Loucy (cell line): ENCODE measurements around the gene GPR26.

Experiments
- H2AFZ ChIP-seq: fragments of 200-600 bp; sonication (generic); 2 replicates; pipeline ENCODE4 v1.6.0; 2016; ENCODE audit warnings: antibody characterized with exemption, mild to moderate bottlenecking, low read length, moderate library complexity
- H3F3A ChIP-seq: fragments of 200-600 bp; 2 replicates; pipeline ENCODE4 v1.6.0; 2016; ENCODE audit warnings: antibody characterized with exemption, low read depth, mild to moderate bottlenecking
- H3K27me3 ChIP-seq: fragments of 200-600 bp; sonication (generic); 2 replicates; pipeline ENCODE4 v1.6.1; 2014; ENCODE audit warnings: low read length, mild to moderate bottlenecking; ENCODE audit not compliant: insufficient read depth, poor library complexity, severe bottlenecking
- H3K36me3 ChIP-seq: fragments of 200-600 bp; sonication (generic); 2 replicates; pipeline ENCODE4 v1.6.1; 2016; ENCODE audit warnings: low read length; ENCODE audit not compliant: insufficient read depth
- H3K4me1 ChIP-seq: fragments of 200-600 bp; sonication (generic); 2 replicates; pipeline ENCODE4 v1.5.1; 2014; ENCODE audit warnings: low read length, mild to moderate bottlenecking; ENCODE audit not compliant: insufficient read depth, poor library complexity, severe bottlenecking
- H3K4me2 ChIP-seq: fragments of 200-600 bp; sonication (generic); 2 replicates; pipeline ENCODE4 v1.6.0; 2014; ENCODE audit warnings: antibody characterized with exemption, low read length, low read depth, mild to moderate bottlenecking; ENCODE audit not compliant: poor library complexity, severe bottlenecking
- H3K4me3 ChIP-seq: fragments of 200-600 bp; sonication (generic); 2 replicates; pipeline ENCODE4 v1.5.1; 2014; ENCODE audit warnings: low read length, mild to moderate bottlenecking, mixed read lengths; ENCODE audit not compliant: poor library complexity, severe bottlenecking
- H3K79me2 ChIP-seq: fragments of 200-600 bp; sonication (generic); 2 replicates; pipeline ENCODE4 v1.6.1; 2014; ENCODE audit warnings: low read length; ENCODE audit not compliant: insufficient read depth
- H3K9ac ChIP-seq: fragments of 200-600 bp; sonication (generic); 2 replicates; pipeline ENCODE4 v1.6.0; 2014; ENCODE audit warnings: mild to moderate bottlenecking, low read depth, low read length, moderate library complexity; ENCODE audit not compliant: poor library complexity, severe bottlenecking
- H3K9me2 ChIP-seq: fragments of 200-600 bp; sonication (generic); replicated peaks from 2 replicates; pipeline ENCODE4 v1.6.1; 2016; ENCODE audit warnings: low read depth, low read length, mixed read lengths
- H3K9me3 ChIP-seq: fragments of 200-600 bp; sonication (generic); 2 replicates; pipeline ENCODE4 v1.6.1; 2014; ENCODE audit warnings: mild to moderate bottlenecking, antibody characterized with exemption, low read length, low read depth; ENCODE audit not compliant: insufficient read depth
- H4K20me1 ChIP-seq: fragments of 200-600 bp; sonication (generic); 2 replicates; pipeline ENCODE4 v1.6.0; 2014; ENCODE audit warnings: antibody characterized with exemption, low read length, mild to moderate bottlenecking; ENCODE audit not compliant: insufficient read depth, poor library complexity, severe bottlenecking
- CTCF ChIP-seq: fragments of 200-600 bp; sonication (generic); conservative IDR thresholded peaks from 2 replicates; pipeline ENCODE4 v1.5.1; 2014; ENCODE audit warnings: mild to moderate bottlenecking, antibody characterized with exemption, low read length
- EZH2phosphoT487 ChIP-seq: fragments of 200-600 bp; IDR thresholded peaks from 2 replicates; pipeline ENCODE4 v1.6.1; 2018; ENCODE audit warnings: antibody characterized with exemption, mild to moderate bottlenecking, moderate library complexity, borderline replicate concordance

Gene GPR26

DNA sequence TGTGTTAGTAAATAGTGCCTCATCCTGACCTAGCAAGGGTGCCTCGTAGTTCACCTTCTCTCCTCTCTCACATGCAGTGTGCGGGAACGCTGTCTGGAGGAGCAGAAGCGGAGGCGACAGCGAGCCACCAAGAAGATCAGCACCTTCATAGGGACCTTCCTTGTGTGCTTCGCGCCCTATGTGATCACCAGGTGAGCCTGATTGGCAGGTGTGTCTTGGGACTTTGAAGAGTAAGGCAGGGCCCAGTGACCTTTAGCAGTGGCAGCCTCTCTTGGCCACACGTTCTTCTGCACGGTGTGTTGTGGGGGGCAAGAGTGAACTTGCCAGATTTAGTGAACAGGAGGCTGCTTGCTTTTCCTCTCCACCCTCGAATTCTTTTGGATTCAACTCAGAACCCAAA lies 8.6 kb downstream of the GPR26 start:
- H3K27me3 ChIP-seq, result no peaks in the 10 kb centered on the region
- no peak overlapping the region for H3K9ac ChIP-seq
- no peaks in the 10 kb centered on the region for H3F3A ChIP-seq
- no peak overlapping the region for H3K4me2 ChIP-seq
- H3K4me3 ChIP-seq, result no peak overlapping the region
- no peaks in the 10 kb centered on the region for H3K36me3 ChIP-seq
- H3K9me3 ChIP-seq, result peaks cover 8% of the 10 kb centered on the region; the same call in 1 of the 2 replicates
- H3K79me2 ChIP-seq, result no peaks in the 10 kb centered on the region
- no peak overlapping the region for H2AFZ ChIP-seq
- H3K9me2 ChIP-seq, result no peaks in the 10 kb centered on the region
- H3K4me1 ChIP-seq, result no peaks in the 10 kb centered on the region
- TF ChIP-seq EZH2phosphoT487 (no peak), CTCF (no peak)
- no peaks in the 10 kb centered on the region for H4K20me1 ChIP-seq

DNA sequence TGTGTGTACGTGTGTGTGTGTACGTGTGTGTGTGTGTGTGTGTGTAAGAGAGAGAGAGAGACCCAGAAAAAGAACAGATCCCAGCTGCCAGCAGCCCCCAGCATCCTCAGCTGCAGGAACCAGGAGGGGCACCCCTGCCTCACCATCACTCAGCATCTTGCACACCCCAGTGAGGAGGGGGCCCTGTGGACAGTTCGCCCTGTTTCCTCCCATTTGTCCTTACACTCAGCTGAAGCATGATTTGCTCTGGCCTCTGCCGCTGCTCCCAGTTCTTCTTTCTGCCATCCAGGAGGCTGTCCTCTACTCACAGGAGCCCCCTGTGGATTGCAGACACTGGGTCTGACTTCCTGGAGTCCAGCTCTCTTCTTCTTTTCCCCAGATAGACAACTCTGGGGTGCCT lies 9.7 kb downstream of the GPR26 start:
- no peaks in the 10 kb centered on the region for H3K27me3 ChIP-seq
- H3K79me2 ChIP-seq, result no peaks in the 10 kb centered on the region
- no peaks in the 10 kb centered on the region for H4K20me1 ChIP-seq
- H3K4me1 ChIP-seq, result no peaks in the 10 kb centered on the region
- TF ChIP-seq CTCF (no peak), EZH2phosphoT487 (no peak)
- no peaks in the 10 kb centered on the region for H3K36me3 ChIP-seq
- peaks cover 4% of the 10 kb centered on the region; the same call in 1 of the 2 replicates for H3K9me3 ChIP-seq
- no peak overlapping the region for H3K9ac ChIP-seq
- H3F3A ChIP-seq, result no peaks in the 10 kb centered on the region
- H3K9me2 ChIP-seq, result no peaks in the 10 kb centered on the region
- no peak overlapping the region for H2AFZ ChIP-seq
- no peak overlapping the region for H3K4me2 ChIP-seq
- H3K4me3 ChIP-seq, result no peak overlapping the region

DNA sequence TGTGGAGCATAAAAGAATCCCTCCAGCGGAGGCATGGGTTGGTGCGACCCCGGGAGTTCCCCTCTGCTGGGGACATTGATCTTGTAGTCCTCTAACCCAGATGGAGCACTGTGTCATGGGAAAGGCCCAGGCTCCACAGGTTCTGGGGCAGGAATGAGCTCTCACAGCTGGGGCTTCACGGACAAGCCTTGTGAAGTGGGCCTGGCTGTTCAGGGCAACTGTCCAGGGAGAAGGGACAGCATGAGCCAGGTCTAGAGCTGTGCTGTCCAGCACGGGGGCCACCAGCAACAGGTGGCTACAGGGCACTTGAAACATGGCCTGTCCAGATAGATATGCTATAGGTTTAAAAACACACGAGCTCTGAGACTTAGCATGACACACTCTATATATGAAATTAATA lies 11.4 kb downstream of the GPR26 start:
- H3F3A ChIP-seq, result no peaks in the 10 kb centered on the region
- H3K79me2 ChIP-seq, result no peaks in the 10 kb centered on the region
- peaks cover 5% of the 10 kb centered on the region; the same call in 1 of the 2 replicates for H3K9me3 ChIP-seq
- no peak overlapping the region for H3K9ac ChIP-seq
- H3K27me3 ChIP-seq, result no peaks in the 10 kb centered on the region
- H3K4me1 ChIP-seq, result no peaks in the 10 kb centered on the region
- no peak for TF ChIP-seq EZH2phosphoT487
- TF ChIP-seq CTCF, result no peak
- no peaks in the 10 kb centered on the region for H3K36me3 ChIP-seq
- no peak overlapping the region for H3K4me3 ChIP-seq
- no peak overlapping the region for H2AFZ ChIP-seq
- H3K4me2 ChIP-seq, result no peak overlapping the region
- H3K9me2 ChIP-seq, result no peaks in the 10 kb centered on the region
- H4K20me1 ChIP-seq, result no peaks in the 10 kb centered on the region
